Endothelial cell of umbilical vein (primary cell): ENCODE data around the gene RALGPS1. TPM values are rescaled to one million over a fixed set of nuclear protein-coding genes. Genes with fewer than 3 reads are reported as not detected.

Experiments used
- BruUV-seq: library from RNA; stranded (reverse); fragments of 400-500 nt; replicated peaks from 2 replicates; lab custom pipeline; 2021; lab: Mats Ljungman, UMichigan
- CTCF ChIA-PET: fragments of 300-600, 350-600 bp; sonication (Branson Sonifier 250); formaldehyde crosslinking; loops from one replicate; lab custom pipeline; 2021; ENCODE audit warnings: antibody characterized with exemption, inconsistent platforms; lab: Charles Lee
- POLR2A ChIA-PET: fragments of 300-600, 350-600 bp; sonication (Branson Sonifier 250); formaldehyde crosslinking; loops from one replicate; lab custom pipeline; 2021; ENCODE audit warnings: antibody characterized with exemption, inconsistent platforms; lab: Charles Lee
- DNase-seq: peaks from one replicate; pipeline ENCODE4 v3.0.0-alpha.2; 2011; ENCODE audit warnings: low read depth, low spot score
- FAIRE-seq: peaks from 2 replicates; lab custom pipeline; 2011; peaks lifted over from hg19 to GRCh38; lab: Jason Lieb, UNC
- H2AFZ ChIP-seq: 2 replicates; pipeline ENCODE4 v1.6.0; 2012; ENCODE audit warnings: low read depth, low read length, control low read depth, inconsistent platforms
- H3K27ac ChIP-seq: 2 replicates; pipeline ENCODE4 v1.5.1; 2011; ENCODE audit warnings: low read depth, mild to moderate bottlenecking, control low read depth, low read length, moderate library complexity; ENCODE audit not compliant: insufficient read depth
- H3K27me3 ChIP-seq, 2 experiments: 2 replicates each; pipeline versions ENCODE4 v1.6.0 to v1.6.1; 2011; ENCODE audit warnings: low read length in 2 of 2, mixed read lengths in 1 of 2; ENCODE audit not compliant: control insufficient read depth in 2 of 2, insufficient read depth in 2 of 2
- H3K36me3 ChIP-seq, 2 experiments: 2 replicates in 1 of 2; 3 replicates in 1 of 2; pipeline ENCODE4 v1.5.1; 2011; ENCODE audit warnings: low read length in 2 of 2, mild to moderate bottlenecking in 1 of 2, moderate library complexity in 1 of 2; ENCODE audit not compliant: control insufficient read depth in 2 of 2, insufficient read depth in 2 of 2; ENCODE audit errors: extremely low read depth in 1 of 2
- H3K4me1 ChIP-seq: 3 replicates; pipeline ENCODE4 v1.5.1; 2011; ENCODE audit warnings: mild to moderate bottlenecking, low read length; ENCODE audit not compliant: control insufficient read depth, insufficient read depth; ENCODE audit errors: extremely low read depth
- H3K4me2 ChIP-seq: 2 replicates; pipeline ENCODE4 v1.6.1; 2011; ENCODE audit warnings: low read length, control low read depth, mixed read lengths; ENCODE audit not compliant: insufficient read depth
- H3K4me3 ChIP-seq, 3 experiments: fragments of 200-600 bp in 1 of 3; sonication (generic), shearing (Covaris generic) in 1 of 3; replicated peaks in 1 of 3; 2 replicates each; pipeline ENCODE4 v1.5.1; 2011 to 2016; ENCODE audit warnings: control low read depth in 3 of 3, low read length in 3 of 3, mild to moderate bottlenecking in 2 of 3, inconsistent platforms in 1 of 3, low read depth in 1 of 3, moderate library complexity in 1 of 3; ENCODE audit not compliant: insufficient read depth in 1 of 3
- H3K79me2 ChIP-seq: 2 replicates; pipeline ENCODE4 v1.6.0; 2012; ENCODE audit warnings: low read length, inconsistent platforms; ENCODE audit not compliant: control insufficient read depth, insufficient read depth
- H3K9ac ChIP-seq: replicated peaks from 2 replicates; pipeline ENCODE3; 2011; ENCODE audit warnings: low read length, control low read depth; ENCODE audit not compliant: insufficient read depth; ENCODE audit errors: extremely low read depth
- H3K9me1 ChIP-seq: replicated peaks from 3 replicates; pipeline ENCODE4 v1.6.0; 2011; ENCODE audit warnings: mild to moderate bottlenecking, low read length; ENCODE audit not compliant: control insufficient read depth, insufficient read depth; ENCODE audit errors: extremely low read depth
- H3K9me3 ChIP-seq: replicated peaks from 2 replicates; pipeline ENCODE4 v1.5.1; 2012; ENCODE audit warnings: low read length, inconsistent platforms; ENCODE audit not compliant: control insufficient read depth, insufficient read depth
- H4K20me1 ChIP-seq: replicated peaks from 2 replicates; pipeline ENCODE3; 2011; ENCODE audit warnings: mild to moderate bottlenecking, low read length; ENCODE audit not compliant: control insufficient read depth, insufficient read depth; ENCODE audit errors: extremely low read depth
- EZH2 ChIP-seq: IDR thresholded peaks from 2 replicates; pipeline ENCODE4 v1.6.1; 2012; ENCODE audit warnings: borderline replicate concordance, low read depth, mild to moderate bottlenecking, moderate library complexity, low read length, inconsistent platforms; ENCODE audit not compliant: severe bottlenecking
- FOS ChIP-seq: IDR thresholded peaks from 2 replicates; pipeline ENCODE4 v1.6.1; 2011; ENCODE audit warnings: mild to moderate bottlenecking, low read length, moderate library complexity, borderline replicate concordance; ENCODE audit not compliant: insufficient read depth
- GATA2 ChIP-seq: IDR thresholded peaks from 2 replicates; pipeline ENCODE4 v1.7.0; 2011; ENCODE audit warnings: low read depth, mild to moderate bottlenecking, moderate library complexity, mixed read lengths, low read length; ENCODE audit not compliant: insufficient read length, insufficient read depth
- JUN ChIP-seq: IDR thresholded peaks from 2 replicates; pipeline ENCODE4 v1.6.1; 2011; ENCODE audit warnings: borderline replicate concordance, low read depth; ENCODE audit not compliant: insufficient read length, insufficient read depth
- MYC ChIP-seq: IDR thresholded peaks from one replicate; pipeline ENCODE4 v1.6.1; 2011; ENCODE audit warnings: mild to moderate bottlenecking, low read depth, low read length
- POLR2A ChIP-seq: IDR thresholded peaks from 2 replicates; pipeline ENCODE4 v1.6.1; 2012; ENCODE audit warnings: low read depth, mild to moderate bottlenecking, control low read depth, low read length
- POLR2AphosphoS5 ChIP-seq: IDR thresholded peaks from 2 replicates; pipeline ENCODE4 v1.6.1; 2012; ENCODE audit warnings: low read depth, mild to moderate bottlenecking, control low read depth, low read length, moderate library complexity; ENCODE audit not compliant: insufficient read depth
- dilution Hi-C: fragments of 300-500 bp; cut with MboI; formaldehyde crosslinking; loops from one replicate; pipeline ENCODE4 v1.15.0; 2019; ENCODE audit warnings: low sequenced_read_pairs; ENCODE audit not compliant: extremely low pct_ligation_motif_present
- intact Hi-C: fragments of 100-400 bp; cut with micrococcal nuclease; formaldehyde crosslinking; loops from one replicate; pipeline ENCODE4 v1.10.0; 2022
- polyA plus RNA-seq, 4 experiments: library from polyadenylated mRNA; depleted of rRNA in 3 of 4; stranded (reverse) in 3 of 4; unstranded in 1 of 4; fragments of >200 nt; gene quantifications; 2 replicates each; pipeline versions ENCODE4 v1.2.1 to v1.2.3, GENCODE V29; 2011 to 2012; ENCODE audit warnings: missing spikeins in 1 of 4
- total RNA-seq: library from RNA; stranded (reverse); gene quantifications from 2 replicates; pipeline ENCODE4 v1.2.3, GENCODE V29; 2021
- TF ChIP-seq, protein P1 (sequence below): IDR thresholded peaks from 2 replicates; pipeline ENCODE4 v1.6.1; 2011; ENCODE audit not compliant: insufficient read depth, insufficient read length
- TF ChIP-seq, protein P2 (sequence below), 2 donors: IDR thresholded peaks; 1 replicate in 1 of 2; 2 replicates in 1 of 2; pipeline ENCODE4 v1.5.1; 2011; ENCODE audit warnings: low read length in 2 of 2, mild to moderate bottlenecking in 2 of 2, moderate library complexity in 2 of 2, control low read depth in 1 of 2, inconsistent platforms in 1 of 2, low read depth in 1 of 2; ENCODE audit not compliant: insufficient read depth in 1 of 2; ENCODE audit errors: extremely low read depth in 1 of 2

RALGPS1 gene
- total and polyA plus RNA-seq, 2 donors (not counting 3 experiments of a cell fraction or from before 2014, with no cell fraction given): 3.8 to 5.5 TPM

DNA sequence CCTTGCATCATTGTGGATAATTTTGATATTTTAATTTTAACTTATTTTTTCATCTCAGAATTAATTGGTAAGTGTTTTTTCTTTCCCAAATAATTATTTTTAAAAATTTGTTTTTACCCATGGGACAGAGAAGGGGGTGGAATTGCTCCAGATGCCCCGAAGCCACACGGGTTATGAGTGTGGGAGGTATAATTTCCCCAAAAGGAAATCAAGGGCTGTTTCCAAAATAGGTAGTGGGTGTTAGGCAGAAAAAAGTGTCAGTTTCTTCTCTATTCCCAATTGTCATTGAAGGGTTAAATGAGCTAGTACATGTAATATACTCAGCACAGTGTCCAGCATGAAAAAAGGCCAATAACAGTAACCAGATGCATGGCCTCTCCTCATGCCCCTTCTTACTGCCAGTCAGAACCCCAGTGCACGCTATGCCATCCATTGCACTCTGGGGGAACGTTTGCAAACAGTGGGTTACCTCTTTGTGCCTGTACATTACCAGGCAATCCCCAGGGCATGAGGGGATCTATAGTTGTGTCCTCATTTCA, 244.3 kb downstream of the RALGPS1 start:
- no peaks in the 10 kb centered on the region for H3K79me2 ChIP-seq
- dilution Hi-C loops (no loop called here), intact Hi-C loops (no loop called here)
- no peak overlapping the region for H2AFZ ChIP-seq
- ChIA-PET POLR2A (no interaction called here), CTCF (interaction anchor here (1.3 kb wide), 1 partner anchor 37 kb away, joined by 4 read pairs; the partner anchor contains the start of gene ANGPTL2)
- no peaks in the 10 kb centered on the region for H3K36me3 ChIP-seq
- no peak overlapping the region for H3K4me2 ChIP-seq
- no TSS peak for BruUV-seq
- H3K4me3 ChIP-seq: no peak overlapping the region
- no peaks in the 10 kb centered on the region for H3K9me1 ChIP-seq
- no peaks in the 10 kb centered on the region for H3K9me3 ChIP-seq
- no peaks in the 10 kb centered on the region for H3K27me3 ChIP-seq
- no peak overlapping the region for H3K9ac ChIP-seq
- no peak for TF ChIP-seq FOS
- no peak for TF ChIP-seq GATA2
- TF ChIP-seq, protein P1, sequence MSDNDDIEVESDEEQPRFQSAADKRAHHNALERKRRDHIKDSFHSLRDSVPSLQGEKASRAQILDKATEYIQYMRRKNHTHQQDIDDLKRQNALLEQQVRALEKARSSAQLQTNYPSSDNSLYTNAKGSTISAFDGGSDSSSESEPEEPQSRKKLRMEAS: no peak
- TF ChIP-seq POLR2A: no peak
- no peak for TF ChIP-seq MYC
- no peak for TF ChIP-seq POLR2AphosphoS5
- TF ChIP-seq, protein P2, sequence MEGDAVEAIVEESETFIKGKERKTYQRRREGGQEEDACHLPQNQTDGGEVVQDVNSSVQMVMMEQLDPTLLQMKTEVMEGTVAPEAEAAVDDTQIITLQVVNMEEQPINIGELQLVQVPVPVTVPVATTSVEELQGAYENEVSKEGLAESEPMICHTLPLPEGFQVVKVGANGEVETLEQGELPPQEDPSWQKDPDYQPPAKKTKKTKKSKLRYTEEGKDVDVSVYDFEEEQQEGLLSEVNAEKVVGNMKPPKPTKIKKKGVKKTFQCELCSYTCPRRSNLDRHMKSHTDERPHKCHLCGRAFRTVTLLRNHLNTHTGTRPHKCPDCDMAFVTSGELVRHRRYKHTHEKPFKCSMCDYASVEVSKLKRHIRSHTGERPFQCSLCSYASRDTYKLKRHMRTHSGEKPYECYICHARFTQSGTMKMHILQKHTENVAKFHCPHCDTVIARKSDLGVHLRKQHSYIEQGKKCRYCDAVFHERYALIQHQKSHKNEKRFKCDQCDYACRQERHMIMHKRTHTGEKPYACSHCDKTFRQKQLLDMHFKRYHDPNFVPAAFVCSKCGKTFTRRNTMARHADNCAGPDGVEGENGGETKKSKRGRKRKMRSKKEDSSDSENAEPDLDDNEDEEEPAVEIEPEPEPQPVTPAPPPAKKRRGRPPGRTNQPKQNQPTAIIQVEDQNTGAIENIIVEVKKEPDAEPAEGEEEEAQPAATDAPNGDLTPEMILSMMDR (IDR thresholded peaks at IDR 0.05; ENCODE audit: extremely low read depth in 1 of 2, insufficient read depth in 1 of 2, low read depth in 1 of 2, low read length in 2 of 2): no peak
- no peak for TF ChIP-seq EZH2
- no peak for TF ChIP-seq JUN
- no peak for FAIRE-seq
- DNase-seq: no peak
- H4K20me1 ChIP-seq: no peaks in the 10 kb centered on the region
- peaks cover 27% of the 10 kb centered on the region for H3K4me1 ChIP-seq
- no peak overlapping the region for H3K27ac ChIP-seq
